ENCODE measurements around the gene LGALS7B.
"Not testable (repeated sequence)": the region's sequence is repeated elsewhere in the genome, so short reads cannot be mapped to it uniquely, and the experiment has no call there.

Gene LGALS7B

DNA sequence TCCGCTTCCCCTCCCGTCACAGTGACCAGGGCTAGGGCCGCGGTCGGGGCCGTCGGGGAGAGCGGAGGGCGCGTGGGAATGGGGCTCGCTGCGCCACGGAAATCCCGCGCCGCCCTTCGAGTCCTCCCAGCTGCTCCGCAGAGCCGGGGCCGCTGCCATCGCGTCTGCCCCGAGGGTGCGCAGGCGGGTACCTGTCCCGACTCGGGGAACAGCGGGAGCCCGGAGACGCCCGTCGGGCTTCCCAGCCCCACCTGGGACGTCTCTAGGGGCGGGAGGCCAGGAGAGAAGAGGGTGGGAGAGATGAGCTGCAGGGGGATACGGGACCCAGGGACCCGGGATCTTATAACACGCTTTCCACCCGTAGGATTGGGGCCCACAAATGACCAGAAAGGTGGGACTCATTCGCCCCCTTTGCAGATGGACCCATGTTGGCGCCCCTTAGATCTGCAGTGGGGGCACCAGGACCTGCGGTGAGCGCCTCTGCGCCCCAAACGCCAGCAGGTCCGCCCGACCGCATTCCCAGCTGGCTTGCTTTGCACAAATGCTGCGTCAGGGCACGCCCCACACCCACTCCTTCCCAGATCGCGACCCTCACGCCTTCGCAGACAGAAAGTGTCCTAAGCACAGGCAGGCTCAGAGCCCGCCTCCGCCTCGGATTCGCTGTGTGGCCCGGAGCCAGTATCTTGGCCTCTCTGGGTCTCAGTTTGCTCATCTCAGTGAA lies 18.6 kb upstream of the LGALS7B start:
- not testable (repeated sequence) for DNase-seq

DNA sequence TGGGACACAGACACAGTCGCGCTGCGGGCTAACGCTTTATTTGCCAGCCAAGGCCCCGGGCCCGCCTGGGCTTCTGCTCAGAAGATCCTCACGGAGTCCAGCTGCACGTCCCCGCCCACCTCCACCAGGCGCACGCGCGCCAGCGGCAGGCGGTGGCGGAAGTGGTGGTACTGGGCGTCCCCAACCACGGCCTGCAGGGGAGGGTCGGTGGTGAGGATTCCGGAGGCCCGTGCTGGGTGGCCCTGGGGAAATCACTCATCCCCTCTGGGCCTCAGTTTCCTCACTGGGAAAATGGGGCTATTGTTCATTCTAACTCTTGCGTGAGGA lies 18.1 kb upstream of the LGALS7B start:
- not testable (repeated sequence) for DNase-seq

DNA sequence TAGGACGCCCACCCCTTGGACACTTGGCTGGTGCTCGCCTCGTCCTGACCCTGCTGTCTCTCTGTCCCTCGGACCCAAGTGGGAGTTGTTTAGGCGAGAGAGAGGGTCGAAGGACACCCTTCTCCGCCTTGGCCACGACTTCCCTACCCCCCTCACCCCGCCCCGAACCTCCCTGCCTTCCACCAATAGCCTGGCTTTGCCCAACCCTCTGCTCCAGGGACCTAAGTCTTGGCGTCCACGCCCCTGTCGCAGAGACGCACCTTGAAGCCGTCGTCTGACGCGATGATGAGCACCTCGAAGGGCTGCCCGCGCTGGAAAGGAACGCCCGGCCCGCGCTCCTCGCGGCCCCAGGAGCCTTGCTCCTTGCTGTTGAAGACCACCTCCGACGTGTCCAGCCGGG lies 17.4 kb upstream of the LGALS7B start:
- not testable (repeated sequence) for DNase-seq

DNA sequence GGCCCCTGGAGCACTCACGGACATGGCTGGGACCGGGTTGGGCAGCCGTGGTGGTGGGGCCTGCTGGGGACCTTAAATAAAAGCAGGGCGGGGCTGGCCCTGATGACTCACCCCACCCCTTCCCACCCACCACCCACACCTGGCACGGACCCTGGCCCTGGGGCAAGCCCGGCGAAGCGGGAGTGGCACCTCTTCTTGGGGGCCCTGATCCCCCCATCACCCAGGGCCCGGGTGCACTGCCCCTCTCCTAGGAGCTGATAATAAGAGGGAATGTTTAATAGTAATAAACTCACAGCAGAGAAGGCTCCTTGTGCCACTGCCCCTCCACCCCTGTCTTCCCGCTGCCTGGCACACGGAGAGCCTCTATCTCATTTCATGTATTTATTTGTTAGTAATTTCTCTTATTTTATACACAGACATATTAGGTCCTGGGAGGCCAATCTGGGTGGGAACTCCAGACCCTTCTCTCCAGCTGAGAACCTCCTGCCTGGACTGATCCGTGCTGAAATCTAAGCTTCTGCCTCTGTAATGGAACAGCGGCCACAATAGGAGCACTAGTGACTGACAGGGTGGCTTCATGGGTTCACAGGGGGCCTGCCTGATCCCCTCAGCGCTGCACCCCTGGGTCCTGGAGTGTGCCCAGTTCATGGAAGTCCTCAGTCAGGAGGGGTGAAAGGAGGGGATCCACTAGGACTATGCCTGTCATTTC lies 15.4 kb upstream of the LGALS7B start, which contains the start of gene LGALS7:
LGALS7 (minus strand) TSS at position 49 of the 709 bp plus-strand sequence; CDS start at position 24, 25 bp downstream.
- DNase-seq = no peak

DNA sequence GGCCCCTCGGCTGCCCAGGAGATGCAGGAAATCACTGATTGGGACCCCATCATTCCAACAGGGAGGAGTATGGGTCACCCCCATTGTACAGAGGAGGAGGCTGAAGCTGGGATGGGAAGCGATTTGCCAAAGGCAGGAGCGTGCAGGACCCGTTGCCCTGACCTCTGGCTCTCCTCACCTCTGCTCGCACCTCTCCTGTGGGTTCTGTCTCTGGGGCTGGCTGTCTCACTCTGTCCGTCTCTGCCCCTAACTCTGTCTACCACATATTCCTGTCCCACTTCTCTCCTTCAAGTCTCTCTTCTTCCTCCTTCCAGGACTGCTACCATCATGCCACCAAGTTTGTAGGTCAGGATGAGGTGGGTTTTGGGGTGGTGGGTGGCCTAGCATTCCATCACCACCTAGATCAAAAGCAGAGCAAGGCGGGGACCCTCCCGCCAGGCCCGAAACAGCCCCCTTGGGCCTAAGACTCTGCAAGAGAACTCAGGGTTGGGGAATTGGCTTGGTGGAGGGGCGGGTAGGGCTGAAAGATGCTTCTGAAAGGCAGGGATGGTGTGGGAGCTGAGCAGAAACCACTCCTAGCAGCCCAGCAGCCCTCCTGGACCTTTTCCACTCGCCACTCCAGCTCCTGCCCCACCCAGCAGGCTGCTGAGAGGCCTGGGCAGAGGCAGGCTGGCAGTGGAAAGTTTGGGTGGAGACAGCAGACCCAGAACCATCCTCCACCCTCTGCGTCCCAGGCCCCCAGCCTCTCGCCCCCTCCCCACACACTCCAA lies 14.6 kb upstream of the LGALS7B start:
- DNase-seq = no peak

DNA sequence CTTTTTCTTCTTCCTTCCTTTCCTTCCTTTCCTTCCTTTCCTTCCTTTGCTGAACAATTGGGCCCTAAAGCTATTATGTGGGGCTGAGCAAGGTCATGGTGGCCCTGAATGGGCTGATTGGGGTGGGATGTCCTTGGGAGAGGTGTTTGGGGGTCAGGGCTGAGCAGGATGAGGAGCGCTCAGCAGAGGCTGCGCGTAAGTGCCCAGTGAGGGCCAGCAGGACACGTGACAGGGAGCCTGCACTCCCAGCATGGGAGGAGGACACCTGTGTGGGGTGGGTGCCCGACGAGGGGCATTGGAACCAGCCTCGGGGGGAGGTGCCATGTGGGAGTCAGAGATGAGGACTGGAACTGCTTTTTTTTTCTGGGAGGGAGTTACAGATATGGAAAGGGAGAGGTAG lies 10.3 kb upstream of the LGALS7B start:
- DNase-seq = no peak

DNA sequence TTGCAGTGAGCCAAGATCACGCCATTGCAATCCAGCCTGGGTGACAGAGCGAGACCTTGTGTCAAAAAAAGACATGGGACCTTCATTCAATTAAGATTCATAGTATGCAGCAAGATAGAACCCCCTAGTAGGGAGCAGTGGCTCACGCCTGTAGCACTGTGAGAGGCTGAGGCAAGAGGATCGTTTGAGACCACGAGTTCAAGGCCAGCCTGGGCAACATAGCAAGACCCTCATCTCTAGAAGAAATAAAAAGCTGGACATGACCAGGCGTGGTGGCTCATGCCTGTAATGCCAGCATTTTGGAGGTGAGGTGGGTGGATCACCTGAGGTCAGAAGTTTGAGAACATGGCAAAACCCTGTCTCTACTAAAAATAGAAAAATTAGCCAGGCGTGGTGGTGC lies 8.6 kb upstream of the LGALS7B start:
- no peak for DNase-seq

DNA sequence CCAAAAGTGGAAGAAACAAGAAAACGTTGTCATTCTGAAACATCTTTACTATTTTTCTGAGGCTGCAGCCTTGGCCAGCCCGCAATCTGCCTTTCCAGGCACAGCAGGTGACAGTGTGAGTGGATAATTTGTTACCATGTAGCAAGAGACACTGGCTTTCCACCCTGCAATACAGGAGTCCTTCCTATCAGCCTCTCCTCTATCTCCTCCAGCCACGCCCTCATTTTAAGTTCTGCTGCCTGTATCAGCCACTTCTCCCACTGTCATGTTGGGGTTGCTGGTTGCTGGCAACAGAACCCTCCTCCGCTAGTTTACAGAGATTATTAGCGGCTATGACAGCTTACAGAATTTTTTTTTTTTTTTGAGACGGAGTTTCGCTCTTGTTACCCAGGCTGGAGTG lies 7.9 kb upstream of the LGALS7B start:
- DNase-seq = no peak

DNA sequence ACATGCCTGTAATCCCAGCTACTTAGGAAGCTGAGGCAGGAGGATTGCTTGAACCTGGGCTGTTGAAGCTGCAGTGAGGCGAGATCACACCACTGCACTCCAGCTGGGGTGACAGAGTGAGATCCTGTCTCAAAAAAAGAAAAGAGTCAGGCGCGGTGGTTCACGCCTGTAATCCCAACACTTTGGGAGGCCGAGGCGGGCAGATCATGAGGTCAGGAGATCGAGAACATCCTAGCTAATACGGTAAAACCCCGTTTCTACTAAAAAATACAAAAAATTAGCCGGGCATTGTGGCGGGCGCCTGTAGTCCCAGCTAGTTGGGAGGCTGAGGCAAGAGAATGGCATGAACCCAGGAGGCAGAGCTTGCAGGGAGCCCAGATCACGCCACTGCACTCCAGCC lies 6.8 kb upstream of the LGALS7B start:
- DNase-seq = not testable (repeated sequence)

DNA sequence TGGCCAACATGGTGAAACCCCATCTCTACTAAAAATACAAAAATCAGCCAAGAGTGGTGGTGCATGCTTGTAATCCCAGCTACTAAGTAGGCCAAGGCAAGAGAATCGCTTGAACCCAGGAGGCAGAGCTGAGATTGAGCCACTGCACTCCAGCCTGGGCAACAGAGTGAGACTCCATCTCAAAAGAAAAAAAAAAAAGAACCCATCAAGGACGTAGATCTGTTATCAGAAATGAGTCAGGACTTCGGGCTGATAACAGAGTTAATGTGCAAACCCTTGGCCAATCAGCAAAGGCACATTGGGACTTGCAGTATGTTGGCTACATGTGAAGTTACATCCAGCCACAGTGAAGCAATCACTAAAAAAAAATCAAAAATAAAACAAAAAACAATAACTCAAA lies 4.8 kb upstream of the LGALS7B start:
- DNase-seq = no peak

DNA sequence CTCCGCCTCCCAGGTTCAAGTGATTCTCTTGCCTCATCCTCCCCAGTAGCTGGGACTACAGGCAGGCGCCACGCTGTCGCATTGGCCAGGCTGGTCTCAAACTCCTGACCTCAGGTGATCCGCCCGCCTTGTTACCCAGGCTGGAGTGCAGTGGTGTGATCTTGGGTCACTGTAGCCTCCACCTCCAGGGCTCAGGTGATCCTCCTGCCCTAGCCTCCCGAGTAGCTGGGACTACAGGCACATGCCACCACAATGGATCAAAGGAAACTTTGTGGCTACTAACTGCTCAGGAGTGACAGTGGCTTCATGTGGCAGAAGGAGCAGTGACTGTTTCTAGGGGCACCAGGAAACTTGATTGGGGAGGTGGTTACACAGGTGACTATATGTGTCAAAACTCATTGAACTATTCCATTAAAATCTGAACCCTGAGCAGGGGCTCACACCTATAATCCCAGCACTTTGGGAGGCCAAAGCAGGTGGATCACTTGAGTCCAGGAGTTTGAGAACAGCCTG lies 3.8 kb upstream of the LGALS7B start:
- DNase-seq = no peak

DNA sequence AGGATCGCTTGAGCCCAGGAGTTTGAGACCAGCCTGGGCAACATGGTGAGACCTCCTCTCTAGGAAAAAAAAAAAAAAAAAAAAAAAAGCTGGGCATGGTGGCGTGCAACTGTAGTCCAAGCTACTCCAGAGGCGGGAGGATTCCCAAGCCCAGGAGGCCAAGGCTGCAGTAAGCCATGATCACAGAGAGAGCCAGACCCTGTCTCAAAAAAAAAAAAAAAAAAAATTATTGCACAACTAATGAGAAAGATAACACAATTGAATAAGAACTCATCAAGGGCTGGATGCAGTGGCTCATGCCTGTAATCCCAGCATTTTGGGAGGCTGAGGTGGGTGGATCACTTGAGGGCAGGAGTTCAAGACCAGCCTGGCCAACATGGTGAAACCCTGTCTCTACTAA lies 2.9 kb upstream of the LGALS7B start:
- not testable (repeated sequence) for DNase-seq

DNA sequence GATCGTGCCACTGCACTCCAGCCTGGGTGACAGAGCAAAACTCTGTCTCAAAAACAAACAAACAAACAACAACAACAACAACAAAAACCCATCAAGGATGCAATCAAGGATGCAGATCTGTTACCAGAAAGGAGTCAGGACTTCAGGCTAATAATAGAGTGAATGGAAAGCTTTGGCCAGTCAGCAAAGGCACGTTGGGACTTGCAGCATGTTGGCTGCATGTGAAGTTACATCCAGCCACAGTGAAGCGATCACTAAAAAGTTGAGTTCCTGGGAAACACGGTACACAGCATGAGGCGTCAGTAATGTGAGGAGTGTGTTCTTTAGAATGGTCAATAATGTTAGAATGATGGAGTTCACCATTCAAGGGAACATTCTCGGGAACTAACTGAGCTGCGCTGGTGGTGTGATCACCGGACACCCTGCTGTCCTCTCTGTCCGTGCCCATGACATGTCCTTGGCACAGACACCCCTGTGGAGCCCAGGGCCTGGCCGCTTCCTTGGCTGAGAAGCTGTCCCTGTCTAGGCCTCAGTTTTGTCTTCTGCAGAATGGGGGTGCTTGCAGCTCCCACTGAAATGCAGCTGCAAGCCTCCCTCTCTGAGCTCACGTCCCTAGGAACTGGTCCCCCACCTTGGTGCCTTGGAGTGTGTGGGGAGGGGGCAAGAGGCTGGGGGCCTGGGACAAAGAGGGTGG lies 2.3 kb upstream of the LGALS7B start:
- DNase-seq = no peak

DNA sequence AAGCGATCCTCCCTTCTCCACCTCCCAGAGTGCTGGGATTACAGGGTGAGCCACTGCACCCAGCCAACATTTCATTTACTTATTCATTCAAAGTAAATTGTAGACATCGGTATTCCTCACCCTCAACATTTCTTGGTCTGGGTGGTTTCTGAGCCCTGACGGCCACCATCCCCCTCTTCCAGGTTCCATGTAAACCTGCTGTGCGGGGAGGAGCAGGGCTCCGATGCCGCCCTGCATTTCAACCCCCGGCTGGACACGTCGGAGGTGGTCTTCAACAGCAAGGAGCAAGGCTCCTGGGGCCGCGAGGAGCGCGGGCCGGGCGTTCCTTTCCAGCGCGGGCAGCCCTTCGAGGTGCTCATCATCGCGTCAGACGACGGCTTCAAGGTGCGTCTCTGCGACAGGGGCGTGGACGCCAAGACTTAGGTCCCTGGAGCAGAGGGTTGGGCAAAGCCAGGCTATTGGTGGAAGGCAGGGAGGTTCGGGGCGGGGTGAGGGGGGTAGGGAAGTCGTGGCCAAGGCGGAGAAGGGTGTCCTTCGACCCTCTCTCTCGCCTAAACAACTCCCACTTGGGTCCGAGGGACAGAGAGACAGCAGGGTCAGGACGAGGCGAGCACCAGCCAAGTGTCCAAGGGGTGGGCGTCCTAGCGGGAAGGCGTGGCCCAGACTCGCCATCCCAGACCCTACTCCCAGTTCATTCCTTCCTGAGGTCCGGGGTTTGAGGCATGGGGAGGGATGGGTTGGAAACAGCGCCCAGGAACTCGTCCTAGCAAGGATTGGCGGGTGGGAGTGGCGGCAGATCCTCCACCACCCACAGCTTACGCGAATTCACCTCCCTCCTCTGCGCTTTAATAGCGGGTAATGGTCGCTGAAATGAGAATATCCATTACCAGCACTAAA lies 1.8 kb downstream of the LGALS7B start:
- not testable (repeated sequence) for DNase-seq

DNA sequence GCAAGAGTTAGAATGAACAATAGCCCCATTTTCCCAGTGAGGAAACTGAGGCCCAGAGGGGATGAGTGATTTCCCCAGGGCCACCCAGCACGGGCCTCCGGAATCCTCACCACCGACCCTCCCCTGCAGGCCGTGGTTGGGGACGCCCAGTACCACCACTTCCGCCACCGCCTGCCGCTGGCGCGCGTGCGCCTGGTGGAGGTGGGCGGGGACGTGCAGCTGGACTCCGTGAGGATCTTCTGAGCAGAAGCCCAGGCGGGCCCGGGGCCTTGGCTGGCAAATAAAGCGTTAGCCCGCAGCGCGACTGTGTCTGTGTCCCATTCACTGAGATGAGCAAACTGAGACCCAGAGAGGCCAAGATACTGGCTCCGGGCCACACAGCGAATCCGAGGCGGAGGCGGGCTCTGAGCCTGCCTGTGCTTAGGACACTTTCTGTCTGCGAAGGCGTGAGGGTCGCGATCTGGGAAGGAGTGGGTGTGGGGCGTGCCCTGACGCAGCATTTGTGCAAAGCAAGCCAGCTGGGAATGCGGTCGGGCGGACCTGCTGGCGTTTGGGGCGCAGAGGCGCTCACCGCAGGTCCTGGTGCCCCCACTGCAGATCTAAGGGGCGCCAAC lies 2.6 kb downstream of the LGALS7B start:
- DNase-seq = not testable (repeated sequence)

DNA sequence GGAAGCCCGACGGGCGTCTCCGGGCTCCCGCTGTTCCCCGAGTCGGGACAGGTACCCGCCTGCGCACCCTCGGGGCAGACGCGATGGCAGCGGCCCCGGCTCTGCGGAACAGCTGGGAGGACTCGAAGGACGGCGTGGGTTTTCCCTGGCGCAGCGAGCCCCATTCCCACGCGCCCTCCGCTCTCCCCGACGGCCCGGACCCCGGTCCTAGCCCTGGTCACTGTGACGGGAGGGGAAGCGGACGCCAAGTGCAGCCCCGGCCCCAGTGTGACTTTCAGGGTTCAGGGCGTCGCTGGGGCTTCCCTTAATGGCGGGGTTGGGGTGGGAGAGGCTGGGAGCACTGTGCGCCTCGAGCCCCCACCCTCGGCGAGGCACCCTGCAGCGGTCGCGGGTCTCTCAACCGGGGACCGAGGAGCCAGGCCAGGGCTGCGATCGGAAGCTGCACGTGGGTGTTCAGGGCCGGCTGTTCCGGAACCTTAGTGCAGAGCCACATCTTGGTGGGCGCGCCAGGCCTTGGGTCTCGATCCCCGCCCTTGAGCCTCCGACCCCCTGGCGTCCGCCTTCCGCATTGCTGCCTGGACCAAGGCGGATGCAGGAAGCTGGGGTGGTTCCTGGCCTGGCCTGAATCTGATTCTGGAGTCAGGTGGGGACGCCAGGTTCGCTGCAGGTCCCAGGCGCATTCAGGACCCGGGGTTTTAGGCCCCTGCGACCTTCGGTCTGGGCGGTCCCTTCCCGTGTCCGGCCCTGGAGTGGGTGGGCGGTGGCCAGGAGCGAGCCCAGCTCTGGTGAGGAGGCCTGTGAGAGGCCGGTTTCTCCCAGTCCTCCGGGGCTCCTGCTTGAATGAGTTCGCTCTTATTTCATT lies 3.5 kb downstream of the LGALS7B start:
- DNase-seq = peak; percentile 11

DNA sequence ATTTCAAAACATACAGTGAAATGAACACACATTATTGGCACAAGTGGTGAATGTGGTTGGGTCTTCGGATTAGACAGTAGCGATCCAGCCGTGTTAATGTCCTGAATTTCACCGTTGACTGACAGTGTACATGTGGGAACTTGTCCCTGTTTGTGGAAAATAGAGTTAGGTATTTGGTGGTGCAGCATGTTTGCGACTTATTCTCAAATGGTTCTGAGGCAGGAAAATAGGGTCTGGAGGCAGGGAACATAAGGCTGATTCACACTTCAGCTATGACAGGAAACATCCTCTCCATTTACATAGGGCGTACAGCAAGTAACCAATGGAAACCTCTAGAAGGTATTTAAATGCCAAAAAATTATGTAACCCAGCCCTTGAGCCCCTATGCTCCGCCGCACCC lies 4.2 kb downstream of the LGALS7B start:
- DNase-seq = no peak

DNA sequence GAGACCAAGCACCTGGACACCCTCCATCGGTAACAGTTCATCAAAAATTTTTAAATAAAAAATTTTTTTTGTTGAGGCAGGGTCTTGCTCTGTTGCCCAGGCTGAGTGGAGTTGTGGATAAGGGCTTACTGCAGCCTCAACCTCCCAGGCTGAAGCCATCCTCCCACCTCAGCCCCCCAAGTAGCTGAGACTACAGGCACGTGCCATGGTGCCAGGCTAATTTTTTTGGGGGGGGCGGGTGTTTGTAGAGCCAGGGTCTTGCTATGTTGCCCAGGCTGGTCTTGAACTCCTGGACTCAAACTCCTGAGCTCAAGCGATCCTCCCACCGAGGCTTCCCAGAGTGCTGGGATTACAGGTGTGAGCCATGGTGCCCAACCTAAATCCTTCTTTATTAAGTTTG lies 4.7 kb downstream of the LGALS7B start:
- no peak for DNase-seq

DNA sequence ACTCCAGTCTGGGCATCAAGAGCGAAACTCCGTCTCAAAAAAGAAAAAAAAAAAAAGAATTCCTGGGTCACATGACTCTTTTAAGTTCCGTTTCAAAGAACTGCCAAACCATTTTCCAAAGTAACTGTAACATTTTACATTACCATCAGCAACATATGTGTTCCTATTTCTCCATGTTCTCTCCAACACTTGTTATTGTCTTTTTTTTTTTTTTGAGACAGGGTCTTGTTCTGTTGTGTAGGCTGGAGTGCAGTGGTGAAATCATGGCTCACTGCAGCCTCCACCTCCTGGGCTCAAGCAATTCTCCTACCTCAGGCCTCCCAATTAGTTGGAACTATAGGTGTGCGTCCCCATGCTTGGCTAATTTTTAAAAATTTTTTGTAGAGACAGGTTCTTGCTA lies 6.5 kb downstream of the LGALS7B start:
- no peak for DNase-seq

DNA sequence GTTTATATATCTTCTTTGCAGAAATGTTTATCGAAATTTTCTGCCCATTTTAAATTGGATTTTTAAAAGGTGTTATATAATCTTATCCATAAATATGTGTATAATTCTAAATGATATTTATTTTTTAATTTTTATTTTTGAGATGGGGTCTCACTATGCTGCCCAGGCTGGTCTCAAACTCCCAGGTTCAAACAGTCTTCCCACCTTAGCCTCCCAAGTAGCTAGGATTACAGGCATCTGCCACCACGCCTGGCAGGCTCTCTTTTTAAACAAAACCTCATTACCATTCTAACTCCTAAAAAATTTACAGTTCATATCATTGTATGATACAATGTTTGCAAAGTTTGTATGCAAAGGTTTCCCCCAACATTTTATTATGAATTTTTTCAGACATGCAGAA lies 7.2 kb downstream of the LGALS7B start:
- no peak for DNase-seq

All from T-helper 9 cell (primary cell).